GM19240 (cell line): Measurements from ENCODE around the gene ZDHHC17.

ENCODE experiments used
- DNase-seq: peaks from one replicate; pipeline ENCODE4 v3.0.0; 2011; ENCODE audit warnings: low spot score; ENCODE audit not compliant: insufficient read length

The ZDHHC17 gene

GRCh38 chr12:76813972-76814371, 50.1 kb downstream of the ZDHHC17 start:
- no peak for DNase-seq

GRCh38 chr12:76820888-76821482, 57.1 kb downstream of the ZDHHC17 start:
- no peak for DNase-seq

- DNase-seq, result no peak
Measured at GRCh38 chr12:76830436-76830835, 66.5 kb downstream of the ZDHHC17 start.

GRCh38 chr12:76836633-76837032, 72.7 kb downstream of the ZDHHC17 start:
- DNase-seq, result no peak

GRCh38 chr12:76847260-76847659, 83.3 kb downstream of the ZDHHC17 start:
- DNase-seq, result no peak

- no peak for DNase-seq
Measured at GRCh38 chr12:76848132-76848531, 84.2 kb downstream of the ZDHHC17 start.

GRCh38 chr12:76852106-76852505, 88.2 kb downstream of the ZDHHC17 start:
- DNase-seq, result no peak

GRCh38 chr12:76855271-76855670, 91.4 kb downstream of the ZDHHC17 start:
- no peak for DNase-seq

- DNase-seq, result no peak
Measured at GRCh38 chr12:76856018-76856644, 92.2 kb downstream of the ZDHHC17 start.

- no peak for DNase-seq
Measured at GRCh38 chr12:76859611-76860010, 95.7 kb downstream of the ZDHHC17 start.

GRCh38 chr12:76860256-76860655, 96.3 kb downstream of the ZDHHC17 start:
- no peak for DNase-seq

GRCh38 chr12:76863005-76863670, 99.2 kb downstream of the ZDHHC17 start:
- no peak for DNase-seq

GRCh38 chr12:76863837-76864236, 99.9 kb downstream of the ZDHHC17 start:
- DNase-seq, result no peak

GRCh38 chr12:76864791-76865400, 101.0 kb downstream of the ZDHHC17 start:
- no peak for DNase-seq

- no peak for DNase-seq
Measured at GRCh38 chr12:76866151-76866567, 102.2 kb downstream of the ZDHHC17 start.

- DNase-seq, result no peak
Measured at GRCh38 chr12:76866726-76867125, 102.8 kb downstream of the ZDHHC17 start.

GRCh38 chr12:76871082-76871481, 107.2 kb downstream of the ZDHHC17 start:
- no peak for DNase-seq

GRCh38 chr12:76871742-76872141, 107.8 kb downstream of the ZDHHC17 start:
- DNase-seq, result no peak

GRCh38 chr12:76872415-76872814, 108.5 kb downstream of the ZDHHC17 start:
- no peak for DNase-seq

GRCh38 chr12:76874027-76874426, 110.1 kb downstream of the ZDHHC17 start:
- no peak for DNase-seq

- DNase-seq, result no peak
Measured at GRCh38 chr12:76874491-76875190, 110.7 kb downstream of the ZDHHC17 start.
